GM21619 (cell line): Measurements from ENCODE around the gene CDKN1B.

Source experiments
- ATAC-seq: cut with Tn5 transposase; IDR thresholded peaks from one replicate; pipeline ENCODE4 v1.9.1; 2021; ENCODE audit not compliant: unreplicated experiment

CDKN1B gene

DNA sequence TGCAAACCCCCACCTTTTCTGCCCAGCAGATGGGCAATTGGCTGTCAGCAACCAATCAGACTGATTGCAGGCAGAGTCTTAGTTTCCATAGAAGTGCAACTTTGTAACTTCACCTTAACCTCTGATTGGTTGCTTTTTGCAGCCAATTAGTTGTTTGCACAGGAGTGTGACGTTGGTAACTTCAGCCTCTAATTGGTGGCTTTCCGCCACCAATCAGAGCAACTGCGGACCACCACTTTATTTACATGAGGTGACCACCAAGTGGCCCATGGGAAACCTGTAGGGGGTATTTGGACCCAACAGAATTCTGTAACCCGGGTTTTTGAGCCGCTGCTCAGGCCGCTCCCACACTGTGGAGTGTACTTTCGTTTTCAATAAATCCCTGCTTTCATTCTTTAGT lies 32.3 kb downstream of the CDKN1B start:
- ATAC-seq: no peak

DNA sequence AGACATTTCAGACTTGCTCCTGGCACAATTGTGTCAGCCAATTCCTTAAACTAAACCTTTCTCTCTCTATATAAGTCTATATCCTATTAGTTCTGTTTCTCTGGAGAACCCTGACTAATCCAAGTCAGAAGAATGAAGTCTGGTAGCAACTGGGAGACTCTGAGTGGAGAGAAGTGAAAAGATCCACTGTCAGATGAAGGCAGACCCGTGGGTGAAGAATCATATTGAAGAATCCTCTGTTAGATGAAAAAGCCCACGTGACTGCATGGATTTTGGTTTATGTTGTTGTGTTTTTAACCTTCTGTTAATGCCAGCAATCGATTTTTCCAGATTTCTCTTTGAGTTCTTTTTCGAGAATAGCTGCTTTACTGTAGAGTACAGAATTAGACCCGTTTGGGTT lies 38.8 kb downstream of the CDKN1B start:
- ATAC-seq: no peak

DNA sequence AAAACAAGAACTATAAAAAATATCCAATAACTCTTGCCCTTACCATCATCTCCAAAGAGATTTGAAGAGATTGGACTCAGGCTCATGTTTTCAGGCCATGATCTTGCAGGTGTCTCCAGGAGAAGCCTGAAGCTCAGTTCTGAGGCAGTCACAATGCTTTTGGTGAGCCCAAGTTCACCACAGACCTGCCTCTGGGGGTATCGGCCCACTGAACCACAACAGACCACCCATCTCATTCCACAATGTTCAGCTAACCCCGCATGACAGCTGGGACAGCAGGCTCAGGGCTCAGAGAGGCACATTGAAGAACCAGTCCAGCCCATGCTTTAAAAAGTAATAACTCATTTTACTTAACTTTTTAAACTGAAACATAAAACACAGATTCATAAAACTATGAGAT lies 40.0 kb downstream of the CDKN1B start:
- ATAC-seq: no peak

DNA sequence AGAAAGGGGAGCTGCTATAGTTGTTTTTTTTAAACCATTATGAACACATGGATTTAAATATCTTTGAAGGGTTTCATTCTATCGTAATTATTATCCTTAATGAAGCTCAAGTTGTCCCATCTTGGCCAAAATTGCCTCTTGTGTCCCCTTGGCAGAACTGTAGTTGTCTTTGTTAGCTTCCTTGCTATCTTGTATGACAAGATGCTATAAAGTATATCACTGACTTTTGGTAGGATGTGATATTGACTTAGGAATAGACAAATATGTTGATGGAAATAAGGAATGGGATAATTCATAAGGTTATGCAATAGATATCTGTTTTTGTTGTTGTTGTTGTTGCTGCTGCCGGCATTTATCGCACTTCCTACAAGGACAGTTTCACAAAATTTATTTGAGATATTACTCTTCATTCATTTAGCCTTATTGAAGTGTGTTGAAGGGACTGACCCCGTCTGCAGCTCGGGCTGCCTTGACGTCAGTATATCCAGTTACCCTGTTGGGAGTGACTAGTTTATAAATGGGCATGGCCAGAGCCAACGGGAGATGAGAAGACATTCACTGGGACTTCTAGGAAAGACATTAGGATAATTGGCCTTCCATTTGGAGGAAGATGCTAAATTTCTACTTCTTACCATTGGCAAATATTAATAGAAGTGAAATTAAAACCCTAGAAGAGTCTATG lies 42.2 kb downstream of the CDKN1B start:
- no peak for ATAC-seq

DNA sequence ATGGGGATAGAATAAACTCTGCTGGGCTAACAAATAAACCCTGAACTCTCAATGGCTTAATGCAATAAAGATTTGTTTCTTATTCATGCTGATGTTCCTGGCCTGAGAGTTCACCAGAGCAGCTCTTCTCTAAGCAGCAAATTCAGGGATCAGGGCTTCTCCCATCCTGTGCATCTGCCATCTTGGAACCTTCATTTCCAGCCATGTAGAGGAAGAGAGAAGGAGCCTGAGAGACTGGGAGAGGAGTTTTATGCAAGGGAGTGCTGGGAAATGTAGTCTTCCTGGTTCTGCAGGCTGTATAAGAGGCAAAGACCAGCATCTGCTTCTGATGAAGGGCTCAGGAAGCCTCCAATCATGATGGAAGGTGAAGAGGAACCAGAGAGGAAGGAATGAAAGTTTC lies 47.7 kb downstream of the CDKN1B start:
- no peak for ATAC-seq

DNA sequence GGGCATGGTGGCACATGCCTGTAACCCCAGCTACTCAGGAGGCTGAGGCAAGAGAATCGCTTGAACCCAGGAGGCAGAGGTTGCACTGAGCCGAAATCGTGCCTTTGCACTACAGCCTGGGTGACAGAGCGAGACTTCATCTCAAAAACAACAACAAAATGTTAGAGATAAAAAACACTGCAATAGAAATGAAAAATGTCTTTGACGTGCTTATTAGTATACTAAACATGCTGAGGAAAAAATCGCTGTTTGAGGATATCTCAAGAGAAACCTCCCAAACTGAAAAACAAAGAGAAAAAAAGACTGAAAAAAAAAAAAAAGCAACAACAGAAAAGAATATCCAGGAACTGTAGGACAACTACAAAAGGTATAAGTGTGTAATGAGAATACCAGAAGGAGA lies 53.1 kb downstream of the CDKN1B start:
- no peak for ATAC-seq
